Parathyroid adenoma (tissue), 2 donors: ENCODE results near the gene ACE.

Experiments
- H2AFZ ChIP-seq: fragments of 300-600 bp; sonication (generic); one replicate; pipeline ENCODE4 v1.7.0; 2017; ENCODE audit warnings: antibody characterized with exemption, mild to moderate bottlenecking
- H3K27ac ChIP-seq: fragments of 300-600 bp; sonication (generic); one replicate; pipeline ENCODE4 v1.7.0; 2017
- H3K27me3 ChIP-seq: fragments of 300-600 bp; sonication (generic); one replicate; pipeline ENCODE4 v1.7.0; 2017; ENCODE audit warnings: low read length; ENCODE audit not compliant: control insufficient read depth, insufficient read depth
- H3K36me3 ChIP-seq: fragments of 300-600 bp; sonication (generic); one replicate; pipeline ENCODE4 v1.7.0; 2017; ENCODE audit warnings: low read length; ENCODE audit not compliant: control insufficient read depth, insufficient read depth
- H3K4me1 ChIP-seq: fragments of 300-600 bp; sonication (generic); one replicate; pipeline ENCODE4 v1.7.0; 2017; ENCODE audit warnings: control low read depth
- H3K4me2 ChIP-seq: fragments of 300-600 bp; sonication (generic); one replicate; pipeline ENCODE4 v1.7.0; 2017; ENCODE audit warnings: low read length
- H3K4me3 ChIP-seq: fragments of 300-600 bp; sonication (generic); one replicate; pipeline ENCODE4 v1.7.0; 2017; ENCODE audit warnings: low read depth, low read length
- H3K79me2 ChIP-seq: fragments of 300-600 bp; sonication (generic); one replicate; pipeline ENCODE4 v1.7.0; 2017; ENCODE audit warnings: control low read depth
- H3K9ac ChIP-seq: fragments of 300-600 bp; sonication (generic); one replicate; pipeline ENCODE4 v1.7.0; 2017; ENCODE audit warnings: mild to moderate bottlenecking
- H3K9me3 ChIP-seq: fragments of 300-600 bp; sonication (generic); one replicate; pipeline ENCODE4 v1.7.0; 2017; ENCODE audit warnings: low read length; ENCODE audit not compliant: control insufficient read depth
- TF ChIP-seq, protein P1 (sequence below): fragments of 300-600 bp; sonication (generic); IDR thresholded peaks from one replicate; pipeline ENCODE4 v1.7.0; 2017; ENCODE audit warnings: antibody characterized with exemption, mild to moderate bottlenecking
- donor health status: primary hyperparathyroidism.

ACE gene

DNA sequence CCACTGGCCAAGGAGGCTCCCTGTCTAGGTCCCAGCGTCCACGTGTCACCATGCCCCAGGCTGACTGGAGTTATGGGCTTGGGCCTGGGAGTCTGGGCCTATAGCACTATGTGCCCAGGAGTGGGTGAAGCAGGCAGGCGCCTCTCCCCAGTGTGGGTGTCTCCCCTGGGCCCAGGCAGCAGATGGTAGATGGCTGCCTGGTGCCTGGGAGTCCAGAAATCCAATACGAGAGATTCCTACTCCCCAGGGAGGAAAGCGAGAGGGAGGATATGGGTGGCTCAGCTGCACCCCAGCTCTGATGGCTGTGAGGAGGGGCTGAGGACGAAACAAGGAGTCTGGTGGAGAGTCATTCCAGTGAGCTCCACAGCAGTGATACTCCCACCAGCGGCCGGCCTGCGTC lies 51.3 kb downstream of the ACE start:
- Histone ChIP-seq H3K79me2 (no peaks in the 10 kb centered on the region), H2AFZ (no peak overlapping the region), H3K36me3 (no peaks in the 10 kb centered on the region), H3K4me3 (no peak overlapping the region), H3K4me1 (no peaks in the 10 kb centered on the region), H3K4me2 (no peak overlapping the region), H3K27me3 (no peaks in the 10 kb centered on the region), H3K9ac (no peak overlapping the region), H3K27ac (no peak overlapping the region), H3K9me3 (no peaks in the 10 kb centered on the region)
- TF ChIP-seq, protein P1, sequence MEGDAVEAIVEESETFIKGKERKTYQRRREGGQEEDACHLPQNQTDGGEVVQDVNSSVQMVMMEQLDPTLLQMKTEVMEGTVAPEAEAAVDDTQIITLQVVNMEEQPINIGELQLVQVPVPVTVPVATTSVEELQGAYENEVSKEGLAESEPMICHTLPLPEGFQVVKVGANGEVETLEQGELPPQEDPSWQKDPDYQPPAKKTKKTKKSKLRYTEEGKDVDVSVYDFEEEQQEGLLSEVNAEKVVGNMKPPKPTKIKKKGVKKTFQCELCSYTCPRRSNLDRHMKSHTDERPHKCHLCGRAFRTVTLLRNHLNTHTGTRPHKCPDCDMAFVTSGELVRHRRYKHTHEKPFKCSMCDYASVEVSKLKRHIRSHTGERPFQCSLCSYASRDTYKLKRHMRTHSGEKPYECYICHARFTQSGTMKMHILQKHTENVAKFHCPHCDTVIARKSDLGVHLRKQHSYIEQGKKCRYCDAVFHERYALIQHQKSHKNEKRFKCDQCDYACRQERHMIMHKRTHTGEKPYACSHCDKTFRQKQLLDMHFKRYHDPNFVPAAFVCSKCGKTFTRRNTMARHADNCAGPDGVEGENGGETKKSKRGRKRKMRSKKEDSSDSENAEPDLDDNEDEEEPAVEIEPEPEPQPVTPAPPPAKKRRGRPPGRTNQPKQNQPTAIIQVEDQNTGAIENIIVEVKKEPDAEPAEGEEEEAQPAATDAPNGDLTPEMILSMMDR, result no peak

DNA sequence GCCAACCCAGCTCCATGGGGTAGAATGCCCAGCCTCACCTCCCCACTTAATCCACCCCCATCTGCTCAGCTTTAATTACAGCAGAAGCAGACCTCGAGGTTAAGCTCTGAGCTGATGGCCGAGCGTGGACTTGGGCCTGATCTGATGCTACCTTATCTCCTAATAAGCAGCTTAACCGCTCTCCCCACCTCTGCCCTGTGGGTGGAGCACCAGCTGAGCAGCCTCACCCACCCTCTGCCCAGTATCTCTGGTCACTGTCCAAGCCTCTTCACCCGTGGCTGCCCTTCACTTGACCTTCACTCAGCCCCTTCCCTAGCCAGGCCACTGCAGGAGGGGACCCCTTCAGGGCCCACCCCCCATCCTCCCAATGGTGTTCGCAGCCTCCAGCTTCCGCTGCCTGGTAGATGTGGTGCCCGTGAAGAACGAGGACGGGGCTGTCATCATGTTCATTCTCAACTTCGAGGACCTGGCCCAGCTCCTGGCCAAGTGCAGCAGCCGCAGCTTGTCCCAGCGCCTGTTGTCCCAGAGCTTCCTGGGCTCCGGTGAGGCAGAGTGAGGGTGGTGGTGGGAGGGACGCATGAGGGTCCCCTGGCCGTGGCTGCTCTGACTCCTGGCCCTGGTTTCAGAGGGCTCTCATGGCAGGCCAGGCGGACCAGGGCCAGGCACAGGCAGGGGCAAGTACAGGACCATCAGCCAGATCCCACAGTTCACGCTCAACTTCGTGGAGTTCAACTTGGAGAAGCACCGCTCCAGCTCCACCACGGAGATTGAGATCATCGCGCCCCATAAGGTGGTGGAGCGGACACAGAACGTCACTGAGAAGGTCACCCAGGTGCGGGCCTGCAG lies 53.1 kb downstream of the ACE start:
- Histone ChIP-seq H3K79me2 (no peaks in the 10 kb centered on the region), H3K4me2 (no peak overlapping the region), H3K4me3 (no peak overlapping the region), H2AFZ (no peak overlapping the region), H3K4me1 (no peaks in the 10 kb centered on the region), H3K9ac (no peak overlapping the region), H3K36me3 (no peaks in the 10 kb centered on the region), H3K9me3 (no peaks in the 10 kb centered on the region), H3K27me3 (no peaks in the 10 kb centered on the region), H3K27ac (no peak overlapping the region)
- TF ChIP-seq, protein P1, result no peak

DNA sequence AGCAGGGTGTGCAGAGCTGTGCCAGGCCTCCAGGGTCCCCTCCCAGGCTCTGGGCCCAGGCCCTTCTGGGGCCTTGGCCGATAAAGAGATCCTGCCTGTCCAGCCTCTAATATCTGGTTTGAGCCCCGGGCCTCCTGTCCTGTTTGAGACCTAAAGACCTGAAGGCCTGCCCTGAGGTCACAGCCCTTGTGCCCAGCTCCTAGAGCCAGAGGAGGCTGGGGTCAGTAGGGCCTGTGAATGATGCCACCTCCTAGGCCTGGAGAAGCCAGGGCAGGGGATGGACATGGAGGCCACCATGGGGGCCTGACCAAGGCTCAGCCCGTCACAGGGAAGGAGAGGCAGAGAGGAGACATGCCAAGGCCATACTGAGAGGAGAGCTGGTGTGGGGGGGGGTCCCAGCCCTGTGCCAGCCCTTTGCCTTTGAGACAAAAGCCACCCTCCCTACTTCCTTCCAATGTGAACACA lies 53.7 kb downstream of the ACE start:
- Histone ChIP-seq H3K4me1 (no peaks in the 10 kb centered on the region), H3K9me3 (no peaks in the 10 kb centered on the region), H3K4me3 (no peak overlapping the region), H3K27me3 (no peaks in the 10 kb centered on the region), H3K27ac (no peak overlapping the region), H3K36me3 (no peaks in the 10 kb centered on the region), H2AFZ (no peak overlapping the region), H3K79me2 (no peaks in the 10 kb centered on the region), H3K4me2 (no peak overlapping the region), H3K9ac (no peak overlapping the region)
- TF ChIP-seq, protein P1, result no peak

DNA sequence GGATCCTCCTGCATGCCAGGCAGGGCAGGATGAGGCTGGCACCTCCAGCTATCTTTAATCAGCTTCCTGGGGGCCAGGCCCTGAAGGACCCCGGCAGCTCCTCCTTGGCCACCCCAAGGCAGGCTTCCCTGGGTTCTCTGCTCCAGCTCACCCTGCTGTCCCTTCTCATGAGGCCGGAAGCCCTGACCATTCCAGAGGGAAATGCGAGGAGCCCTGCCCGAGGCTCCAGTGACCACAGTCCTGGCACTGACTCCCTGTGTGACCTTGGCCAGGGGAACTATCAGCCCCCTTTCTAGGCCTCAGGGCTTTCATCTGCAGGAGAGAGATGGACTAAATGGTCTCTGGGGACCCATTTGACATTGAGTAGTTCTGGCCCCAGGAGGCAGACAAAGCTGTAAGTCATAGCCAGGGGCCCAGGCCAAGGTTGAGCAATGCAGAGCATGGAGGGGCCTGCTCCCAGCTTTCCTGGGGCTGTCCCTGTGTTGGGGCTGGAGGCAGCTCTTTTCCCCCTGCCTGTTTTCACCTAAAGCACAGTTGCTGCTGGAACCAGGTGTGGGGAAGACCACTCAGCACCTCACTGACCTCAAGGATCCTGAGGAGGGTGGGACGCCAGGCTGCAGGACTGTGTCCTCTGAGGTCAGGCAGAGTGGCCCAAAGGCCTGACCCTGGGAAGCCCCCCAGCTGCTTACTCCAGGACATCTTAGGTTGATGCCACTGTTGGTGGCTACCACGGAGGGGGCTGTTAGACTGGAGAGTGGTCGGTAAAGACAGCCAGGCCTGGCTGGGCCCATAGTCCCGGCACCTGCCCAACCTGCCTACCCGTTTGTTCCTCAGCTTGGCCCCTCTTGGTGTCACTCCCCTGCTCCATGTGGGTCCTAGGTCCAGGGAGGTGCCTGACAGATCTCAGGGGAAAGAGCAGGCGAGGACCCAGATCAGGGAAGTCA lies 54.4 kb downstream of the ACE start:
- Histone ChIP-seq H2AFZ (no peak overlapping the region), H3K4me3 (no peak overlapping the region), H3K27ac (no peak overlapping the region), H3K79me2 (no peaks in the 10 kb centered on the region), H3K36me3 (no peaks in the 10 kb centered on the region), H3K4me1 (no peaks in the 10 kb centered on the region), H3K27me3 (no peaks in the 10 kb centered on the region), H3K9me3 (no peaks in the 10 kb centered on the region), H3K9ac (no peak overlapping the region), H3K4me2 (no peak overlapping the region)
- TF ChIP-seq, protein P1, result no peak
